HCT116 (cell line): ENCODE data around the gene TMEM217. TPM values are rescaled to one million over a fixed set of nuclear protein-coding genes. Genes with fewer than 3 reads are reported as not detected.

Source experiments
- ATAC-seq: fragments of 200-7000 bp; cut with Tn5 transposase; 2 replicates; pipeline ENCODE4 v1.9.1; 2020; ENCODE audit warnings: mild to moderate bottlenecking, moderate library complexity
- BruUV-seq: library from RNA; stranded (reverse); fragments of 400-500 nt; replicated peaks from 2 replicates; lab custom pipeline; 2021; lab: Mats Ljungman, UMichigan
- CTCF ChIA-PET: fragments of 300-600 bp; sonication (Branson Sonifier 250); formaldehyde crosslinking; loops from one replicate; lab custom pipeline; 2021; ENCODE audit warnings: antibody characterized with exemption; lab: Charles Lee
- POLR2A ChIA-PET: fragments of 300-600, 350-600 bp; sonication (Branson Sonifier 250); formaldehyde crosslinking; loops from one replicate; lab custom pipeline; 2021; ENCODE audit warnings: antibody characterized with exemption; lab: Charles Lee
- RAD21 ChIA-PET, 2 experiments: fragments of 300-600 bp; sonication (Branson Sonifier 250); formaldehyde crosslinking; loops; one replicate each; lab custom pipeline; 2023; ENCODE audit warnings: low total read pairs in 2 of 2; ENCODE audit not compliant: uncharacterized antibody in 2 of 2, unreplicated experiment in 2 of 2, low non-redundant PET in 1 of 2; lab: Charles Lee
- DNase-seq: peaks from one replicate; pipeline ENCODE4 v3.0.0-alpha.2; 2010; ENCODE audit warnings: low read depth, low spot score
- H2AFZ ChIP-seq: fragments of 200-600 bp; shearing (Covaris generic), sonication (generic); 2 replicates; pipeline ENCODE4 v1.6.1; 2017; ENCODE audit warnings: low read depth, mixed run types, mixed read lengths, antibody characterized with exemption, low read length; ENCODE audit not compliant: poor library complexity, severe bottlenecking
- H3K27ac ChIP-seq: 2 replicates; pipeline ENCODE4 v1.5.1; 2012; ENCODE audit warnings: low read depth, low read length
- H3K27me3 ChIP-seq: fragments of 200-600 bp; sonication (generic); 2 replicates; pipeline ENCODE4 v1.6.1; 2016; ENCODE audit warnings: mixed run types, low read length, mixed read lengths; ENCODE audit not compliant: insufficient read depth
- H3K36me3 ChIP-seq, 2 experiments: fragments of 200-500 bp in 1 of 2; fragments of 200-600 bp in 1 of 2; sonication (Bioruptor generic) in 1 of 2; sonication (generic) in 1 of 2; 2 replicates each; pipeline versions ENCODE4 v1.5.1 to v1.6.1; 2014 to 2016; ENCODE audit warnings: low read length in 2 of 2, inconsistent platforms in 1 of 2, mixed read lengths in 1 of 2, mixed run types in 1 of 2; ENCODE audit not compliant: insufficient read depth in 2 of 2, control insufficient read depth in 1 of 2
- H3K4me1 ChIP-seq, 2 experiments: fragments of 200-600 bp in 1 of 2; sonication (generic) in 1 of 2; 2 replicates each; pipeline versions ENCODE4 v1.5.1 to v1.6.1; 2012 to 2017; ENCODE audit warnings: low read length in 2 of 2, inconsistent platforms in 1 of 2, mild to moderate bottlenecking in 1 of 2, mixed read lengths in 1 of 2, mixed run types in 1 of 2, moderate library complexity in 1 of 2; ENCODE audit not compliant: insufficient read depth in 2 of 2, control insufficient read depth in 1 of 2
- H3K4me2 ChIP-seq: fragments of 200-600 bp; sonication (generic); 2 replicates; pipeline ENCODE4 v1.6.1; 2017; ENCODE audit warnings: mixed run types, low read length, mixed read lengths
- H3K4me3 ChIP-seq, 2 experiments: fragments of 200-600 bp in 1 of 2; sonication (generic) in 1 of 2; replicated peaks in 1 of 2; 2 replicates each; pipeline ENCODE4 v1.5.1; 2011 to 2016; ENCODE audit warnings: low read length in 2 of 2, control low read depth in 1 of 2, low read depth in 1 of 2, mild to moderate bottlenecking in 1 of 2, mixed read lengths in 1 of 2, mixed run types in 1 of 2
- H3K79me2 ChIP-seq: fragments of 200-600 bp; sonication (generic); 2 replicates; pipeline ENCODE4 v1.6.1; 2017; ENCODE audit warnings: mild to moderate bottlenecking, mixed run types, low read length, moderate library complexity, mixed read lengths; ENCODE audit not compliant: insufficient read depth
- H3K9ac ChIP-seq: fragments of 200-600 bp; sonication (generic); 2 replicates; pipeline ENCODE4 v1.6.1; 2016; ENCODE audit warnings: low read length, mixed read lengths
- H3K9me2 ChIP-seq: fragments of 200-600 bp; sonication (generic), shearing (Covaris generic); 2 replicates; pipeline ENCODE4 v1.6.1; 2017; ENCODE audit warnings: mixed run types, mild to moderate bottlenecking, moderate library complexity; ENCODE audit not compliant: insufficient read depth
- H3K9me3 ChIP-seq, 2 experiments: fragments of 200-500 bp in 1 of 2; fragments of 200-600 bp in 1 of 2; sonication (Bioruptor generic) in 1 of 2; sonication (generic) in 1 of 2; 2 replicates each; pipeline ENCODE4 v1.6.1; 2014 to 2017; ENCODE audit warnings: low read length in 2 of 2, mixed read lengths in 2 of 2, inconsistent platforms in 1 of 2, low read depth in 1 of 2, mild to moderate bottlenecking in 1 of 2, mixed run types in 1 of 2, moderate library complexity in 1 of 2; ENCODE audit not compliant: control insufficient read depth in 1 of 2, insufficient read depth in 1 of 2
- H4K20me1 ChIP-seq: fragments of 200-600 bp; sonication (generic), shearing (Covaris generic); 2 replicates; pipeline ENCODE4 v1.6.1; 2017; ENCODE audit warnings: mixed run types, mild to moderate bottlenecking, moderate library complexity; ENCODE audit not compliant: insufficient read depth
- CBX3 ChIP-seq: IDR thresholded peaks from 2 replicates; pipeline ENCODE4 v1.6.1; 2012; ENCODE audit warnings: low read depth
- EGR1 ChIP-seq: IDR thresholded peaks from 2 replicates; pipeline ENCODE4 v1.6.1; 2012; ENCODE audit warnings: low read depth
- JUND ChIP-seq: IDR thresholded peaks from 2 replicates; pipeline ENCODE4 v1.6.1; 2012
- POLR2A ChIP-seq: IDR thresholded peaks from 2 replicates; pipeline ENCODE4 v1.7.0; 2011; ENCODE audit warnings: borderline replicate concordance; ENCODE audit not compliant: insufficient read depth, insufficient read length; ENCODE audit errors: extremely low read depth
- POLR2AphosphoS5 ChIP-seq: IDR thresholded peaks from 2 replicates; pipeline ENCODE4 v1.6.1; 2011; ENCODE audit warnings: mild to moderate bottlenecking, low read depth, low read length, moderate library complexity
- SRF ChIP-seq: IDR thresholded peaks from 2 replicates; pipeline ENCODE4 v1.6.1; 2012; ENCODE audit warnings: low read depth
- intact Hi-C: fragments of 100-400 bp; cut with micrococcal nuclease; formaldehyde crosslinking; loops from 2 replicates; pipeline ENCODE4 v1.10.0; 2022
- total RNA-seq: library from RNA; stranded (reverse); gene quantifications from one replicate; pipeline ENCODE4 v1.2.1, GENCODE V29; 2021; ENCODE audit not compliant: unreplicated experiment
- TF ChIP-seq, protein P1 (sequence below): IDR thresholded peaks from 2 replicates; pipeline ENCODE4 v1.6.1; 2011; ENCODE audit warnings: mild to moderate bottlenecking, low read length, moderate library complexity; ENCODE audit not compliant: insufficient replicate concordance; ENCODE audit errors: extremely low read depth
- TF ChIP-seq, protein P2 (sequence below), 3 experiments: fragments of 200-600 bp in 1 of 3; sonication (generic) in 1 of 3; IDR thresholded peaks in 2 of 3; conservative IDR thresholded peaks in 1 of 3; 2 replicates each; pipeline ENCODE4 v1.5.1; 2012 to 2017; ENCODE audit warnings: low read depth in 2 of 3, low read length in 2 of 3, antibody characterized with exemption in 1 of 3, borderline replicate concordance in 1 of 3, control low read depth in 1 of 3, mild to moderate bottlenecking in 1 of 3, mixed read lengths in 1 of 3, mixed run types in 1 of 3, moderate library complexity in 1 of 3; ENCODE audit not compliant: insufficient read depth in 1 of 3
- TF ChIP-seq, protein P3 (sequence below): IDR thresholded peaks from 2 replicates; pipeline ENCODE4 v1.6.1; 2012

The TMEM217 gene
- total RNA-seq, 1 experiment from 2014 or later, result 0.98 TPM

DNA sequence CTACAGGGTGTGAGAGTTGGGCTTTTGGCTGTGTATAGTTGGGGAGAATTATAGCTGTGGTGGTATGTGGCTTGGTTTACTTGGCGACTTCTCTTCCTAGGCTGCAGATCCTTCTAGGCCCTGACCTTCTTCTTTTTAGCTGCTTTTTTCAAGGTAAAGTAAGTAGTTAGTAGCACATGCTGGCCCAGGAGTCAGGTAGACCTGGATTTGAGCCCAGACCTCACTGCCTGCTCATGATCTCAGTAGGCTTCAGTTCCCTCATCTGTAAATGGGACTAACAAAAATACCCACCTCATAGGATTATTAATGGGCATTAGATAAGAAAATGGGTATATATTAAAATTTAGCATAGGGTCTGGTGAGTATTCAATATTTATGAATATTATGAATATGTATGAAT, 17.4 kb upstream of the TMEM217 start:
- H3K36me3 ChIP-seq, result peaks cover 0 to 5% of the 10 kb centered on the region in 2 experiments; a peak in 1 of 4 replicates
- no peak for DNase-seq
- H4K20me1 ChIP-seq, result no peaks in the 10 kb centered on the region
- no peak overlapping the region for H3K4me2 ChIP-seq
- H3K9me3 ChIP-seq, result no peaks in the 10 kb centered on the region
- H3K9ac ChIP-seq, result no peak overlapping the region
- TF ChIP-seq, protein P1, sequence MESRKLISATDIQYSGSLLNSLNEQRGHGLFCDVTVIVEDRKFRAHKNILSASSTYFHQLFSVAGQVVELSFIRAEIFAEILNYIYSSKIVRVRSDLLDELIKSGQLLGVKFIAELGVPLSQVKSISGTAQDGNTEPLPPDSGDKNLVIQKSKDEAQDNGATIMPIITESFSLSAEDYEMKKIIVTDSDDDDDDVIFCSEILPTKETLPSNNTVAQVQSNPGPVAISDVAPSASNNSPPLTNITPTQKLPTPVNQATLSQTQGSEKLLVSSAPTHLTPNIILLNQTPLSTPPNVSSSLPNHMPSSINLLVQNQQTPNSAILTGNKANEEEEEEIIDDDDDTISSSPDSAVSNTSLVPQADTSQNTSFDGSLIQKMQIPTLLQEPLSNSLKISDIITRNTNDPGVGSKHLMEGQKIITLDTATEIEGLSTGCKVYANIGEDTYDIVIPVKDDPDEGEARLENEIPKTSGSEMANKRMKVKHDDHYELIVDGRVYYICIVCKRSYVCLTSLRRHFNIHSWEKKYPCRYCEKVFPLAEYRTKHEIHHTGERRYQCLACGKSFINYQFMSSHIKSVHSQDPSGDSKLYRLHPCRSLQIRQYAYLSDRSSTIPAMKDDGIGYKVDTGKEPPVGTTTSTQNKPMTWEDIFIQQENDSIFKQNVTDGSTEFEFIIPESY, result no peak
- no peak for TF ChIP-seq EGR1
- no TSS peak for BruUV-seq
- no peaks in the 10 kb centered on the region for H3K4me1 ChIP-seq
- ChIA-PET POLR2A (no interaction called here), RAD21 (no interaction called here), CTCF (no interaction called here)
- H2AFZ ChIP-seq, result no peak overlapping the region
- ATAC-seq, result no peak
- peaks cover 30% of the 10 kb centered on the region for H3K79me2 ChIP-seq
- H3K27me3 ChIP-seq, result no peaks in the 10 kb centered on the region
- no peak overlapping the region for H3K27ac ChIP-seq
- intact Hi-C loops, result no loop called here
- H3K4me3 ChIP-seq, result no peak overlapping the region
- H3K9me2 ChIP-seq, result no peaks in the 10 kb centered on the region

DNA sequence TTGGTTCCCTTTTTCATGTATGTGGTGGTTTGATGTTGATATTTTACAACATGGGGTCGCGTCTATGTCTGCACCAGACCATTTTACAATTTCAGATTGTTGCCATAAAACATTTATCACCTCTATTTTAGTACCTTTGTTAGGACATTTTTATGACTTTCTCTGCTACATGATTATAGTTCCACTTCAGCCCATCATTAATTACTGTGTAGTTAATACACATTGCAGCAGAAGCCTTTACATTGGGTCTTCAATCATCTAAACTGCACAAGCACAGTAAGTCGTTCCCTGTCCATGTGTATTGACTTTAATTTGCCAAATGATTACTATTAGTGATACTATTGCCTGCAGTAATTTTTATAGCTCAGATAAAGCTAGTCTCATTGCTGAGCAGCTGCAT, 15.7 kb upstream of the TMEM217 start:
- Histone ChIP-seq H3K36me3 (peaks cover 9 to 10% of the 10 kb centered on the region in 2 experiments; a peak in 2 of 4 replicates), H3K4me1 (no peaks in the 10 kb centered on the region), H3K9me3 (no peaks in the 10 kb centered on the region), H3K27ac (no peak overlapping the region), H3K9ac (no peak overlapping the region), H3K4me2 (no peak overlapping the region), H3K79me2 (peaks cover 36% of the 10 kb centered on the region), H3K4me3 (no peak overlapping the region), H3K27me3 (no peaks in the 10 kb centered on the region), H4K20me1 (no peaks in the 10 kb centered on the region), H2AFZ (no peak overlapping the region), H3K9me2 (no peaks in the 10 kb centered on the region)
- ATAC-seq (no peak), DNase-seq (no peak)
- TF ChIP-seq SRF (no peak), JUND (no peak), CBX3 (no peak), POLR2A (no peak), POLR2AphosphoS5 (no peak)
- TF ChIP-seq, protein P2, sequence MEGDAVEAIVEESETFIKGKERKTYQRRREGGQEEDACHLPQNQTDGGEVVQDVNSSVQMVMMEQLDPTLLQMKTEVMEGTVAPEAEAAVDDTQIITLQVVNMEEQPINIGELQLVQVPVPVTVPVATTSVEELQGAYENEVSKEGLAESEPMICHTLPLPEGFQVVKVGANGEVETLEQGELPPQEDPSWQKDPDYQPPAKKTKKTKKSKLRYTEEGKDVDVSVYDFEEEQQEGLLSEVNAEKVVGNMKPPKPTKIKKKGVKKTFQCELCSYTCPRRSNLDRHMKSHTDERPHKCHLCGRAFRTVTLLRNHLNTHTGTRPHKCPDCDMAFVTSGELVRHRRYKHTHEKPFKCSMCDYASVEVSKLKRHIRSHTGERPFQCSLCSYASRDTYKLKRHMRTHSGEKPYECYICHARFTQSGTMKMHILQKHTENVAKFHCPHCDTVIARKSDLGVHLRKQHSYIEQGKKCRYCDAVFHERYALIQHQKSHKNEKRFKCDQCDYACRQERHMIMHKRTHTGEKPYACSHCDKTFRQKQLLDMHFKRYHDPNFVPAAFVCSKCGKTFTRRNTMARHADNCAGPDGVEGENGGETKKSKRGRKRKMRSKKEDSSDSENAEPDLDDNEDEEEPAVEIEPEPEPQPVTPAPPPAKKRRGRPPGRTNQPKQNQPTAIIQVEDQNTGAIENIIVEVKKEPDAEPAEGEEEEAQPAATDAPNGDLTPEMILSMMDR (IDR thresholded peaks at IDR 0.05 in 2 of 3, conservative IDR thresholded peaks at IDR 0.05 in 1 of 3; ENCODE audit: borderline replicate concordance in 1 of 3, insufficient read depth in 1 of 3, low read depth in 2 of 3, low read length in 2 of 3), result no peak
- TF ChIP-seq, protein P3, sequence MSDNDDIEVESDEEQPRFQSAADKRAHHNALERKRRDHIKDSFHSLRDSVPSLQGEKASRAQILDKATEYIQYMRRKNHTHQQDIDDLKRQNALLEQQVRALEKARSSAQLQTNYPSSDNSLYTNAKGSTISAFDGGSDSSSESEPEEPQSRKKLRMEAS, result no peak
- TF ChIP-seq, protein P1, result no peak
- ChIA-PET CTCF (no interaction called here), POLR2A (interaction anchor here (0.5 kb wide), 1 partner anchor 33 kb away, joined by 3 read pairs; no protein-coding TSS in a partner anchor), RAD21 (interaction anchor here in 1 of 2 experiments (0.7 kb wide), 1 partner anchor 52 kb away, joined by 3 read pairs; no protein-coding TSS in a partner anchor)
- BruUV-seq, result no TSS peak
- intact Hi-C loops, result no loop called here
